ENCODE measurements around the gene CSN3.

CSN3 gene

GRCh38 chr4:70297576-70297975, 55.2 kb downstream of the CSN3 start:
- no peak for DNase-seq (ENCODE audit: low read depth)

DNA sequence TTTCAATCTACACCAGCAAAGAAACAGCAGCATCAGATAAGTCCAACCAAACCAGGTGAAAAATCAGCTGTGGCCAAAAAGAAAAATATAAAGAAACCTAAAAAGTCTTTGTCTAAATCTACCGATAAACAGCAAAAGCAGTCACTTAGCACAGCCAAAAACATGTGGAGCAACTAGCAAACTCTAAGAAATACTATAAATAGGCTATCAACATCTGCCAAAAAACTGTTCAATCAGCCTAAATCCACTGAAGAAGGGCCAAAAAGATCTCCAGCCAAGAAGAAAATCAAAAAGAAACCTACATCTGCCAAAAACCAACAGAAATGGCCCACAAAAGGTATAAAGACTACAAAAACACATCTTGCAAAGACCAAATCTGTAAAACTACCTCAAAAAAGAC, 55.7 kb downstream of the CSN3 start:
- DNase-seq (ENCODE audit: low read depth): no peak

- no peak for DNase-seq (ENCODE audit: low read depth)
These were observed 57.2 kb downstream of the CSN3 start for GRCh38 chr4:70299643-70300042.

DNA sequence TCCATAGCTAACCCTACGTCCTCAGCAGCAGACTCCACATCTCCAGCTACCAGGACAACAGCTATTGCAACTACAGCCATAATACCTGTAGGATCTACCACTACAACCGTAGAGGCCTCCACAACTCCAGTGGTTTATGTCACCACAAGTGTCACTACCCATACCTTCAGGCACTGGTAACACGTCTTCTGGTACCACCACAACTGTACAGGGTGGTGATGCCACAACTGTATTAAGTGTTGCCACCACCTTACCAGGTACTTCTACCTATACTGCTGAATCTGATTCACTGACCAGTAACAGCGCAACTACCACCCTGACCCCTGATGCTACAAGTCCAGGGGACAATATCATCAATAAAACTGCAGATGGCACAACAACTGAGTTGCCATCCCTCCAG, 57.8 kb downstream of the CSN3 start:
- DNase-seq (ENCODE audit: low read depth): no peak

All from stimulated activated CD8-positive, alpha-beta memory T cell treated with anti-CD3 and anti-CD28 coated beads, Interleukin-12 subunit alpha, Interleukin-12 subunit beta, amount 100 ng/mL, for 4 hours (primary cell).